ENCODE measurements around the gene RNASET2.

DNA sequence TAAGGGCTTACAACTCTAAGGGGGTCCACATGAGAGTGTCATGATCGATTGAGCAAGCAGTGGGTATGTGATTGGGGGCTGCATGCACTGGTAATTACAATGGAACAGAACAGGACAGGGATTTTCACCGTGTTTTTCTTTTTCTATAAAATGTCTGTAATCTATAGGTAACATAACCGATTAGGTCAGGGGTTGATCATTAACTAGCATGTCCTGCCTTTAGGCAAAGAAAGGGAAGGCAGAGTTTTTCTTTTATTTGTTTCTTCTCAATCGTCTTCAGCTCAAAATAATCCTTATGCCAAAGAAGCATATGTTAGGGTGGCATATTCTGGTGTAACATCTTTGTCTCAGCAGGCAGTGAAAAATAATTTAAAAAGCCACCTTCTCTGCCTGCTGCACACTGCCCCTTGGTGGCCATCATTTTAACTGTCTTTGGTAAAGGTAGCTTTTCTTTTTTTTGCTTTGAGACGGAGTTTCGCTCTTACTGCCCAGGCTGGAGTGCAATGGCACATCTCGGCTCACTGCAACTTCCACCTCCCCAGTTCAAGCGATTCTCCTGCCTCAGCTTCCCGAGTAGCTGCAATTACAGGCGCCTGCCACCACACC is 33.2 kb upstream of the RNASET2 start:
- TF ChIP-seq, protein P1, sequence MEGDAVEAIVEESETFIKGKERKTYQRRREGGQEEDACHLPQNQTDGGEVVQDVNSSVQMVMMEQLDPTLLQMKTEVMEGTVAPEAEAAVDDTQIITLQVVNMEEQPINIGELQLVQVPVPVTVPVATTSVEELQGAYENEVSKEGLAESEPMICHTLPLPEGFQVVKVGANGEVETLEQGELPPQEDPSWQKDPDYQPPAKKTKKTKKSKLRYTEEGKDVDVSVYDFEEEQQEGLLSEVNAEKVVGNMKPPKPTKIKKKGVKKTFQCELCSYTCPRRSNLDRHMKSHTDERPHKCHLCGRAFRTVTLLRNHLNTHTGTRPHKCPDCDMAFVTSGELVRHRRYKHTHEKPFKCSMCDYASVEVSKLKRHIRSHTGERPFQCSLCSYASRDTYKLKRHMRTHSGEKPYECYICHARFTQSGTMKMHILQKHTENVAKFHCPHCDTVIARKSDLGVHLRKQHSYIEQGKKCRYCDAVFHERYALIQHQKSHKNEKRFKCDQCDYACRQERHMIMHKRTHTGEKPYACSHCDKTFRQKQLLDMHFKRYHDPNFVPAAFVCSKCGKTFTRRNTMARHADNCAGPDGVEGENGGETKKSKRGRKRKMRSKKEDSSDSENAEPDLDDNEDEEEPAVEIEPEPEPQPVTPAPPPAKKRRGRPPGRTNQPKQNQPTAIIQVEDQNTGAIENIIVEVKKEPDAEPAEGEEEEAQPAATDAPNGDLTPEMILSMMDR (IDR thresholded peaks at IDR 0.05; ENCODE audit: insufficient read depth, low read depth, low read length): peak; percentile 31
- no peak for TF ChIP-seq EZH2 (IDR thresholded peaks at IDR 0.05; ENCODE audit: insufficient read depth, low read length)

Data from astrocyte (in vitro differentiated cells and primary cell).